ENCODE results near the gene SPDL1.

DNA sequence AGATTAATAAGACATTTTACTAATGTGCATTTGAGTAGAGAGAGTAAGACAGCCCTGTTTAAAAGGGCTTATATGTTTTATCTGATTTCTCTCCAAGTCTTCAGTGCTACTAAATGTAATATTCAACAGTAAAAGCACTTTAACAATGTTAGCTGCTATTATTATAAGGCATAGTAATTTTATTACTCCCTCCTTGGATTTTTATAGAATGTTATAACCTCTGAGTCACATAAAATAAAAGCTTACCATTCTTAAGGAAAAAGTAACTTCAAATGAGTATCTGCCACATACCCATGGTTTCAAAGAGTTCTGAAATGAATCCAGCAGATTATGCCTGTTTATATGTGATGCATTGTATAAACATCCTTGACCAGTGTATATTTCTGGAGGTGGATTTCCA lies 19.0 kb downstream of the SPDL1 start:
- TF ChIP-seq RFX5 (IDR thresholded peaks at IDR 0.05; ENCODE audit: low read depth, low read length) (no peak), POLR2A (IDR thresholded peaks at IDR 0.05; ENCODE audit: low read depth, low read length) (no peak), RAD21 (IDR thresholded peaks at IDR 0.05; ENCODE audit: low read length) (no peak), MAZ (IDR thresholded peaks at IDR 0.05; ENCODE audit: borderline replicate concordance, low read depth, low read length) (no peak), CEBPB (IDR thresholded peaks at IDR 0.05; ENCODE audit: low read depth, low read length) (no peak)
- TF ChIP-seq, protein P1, sequence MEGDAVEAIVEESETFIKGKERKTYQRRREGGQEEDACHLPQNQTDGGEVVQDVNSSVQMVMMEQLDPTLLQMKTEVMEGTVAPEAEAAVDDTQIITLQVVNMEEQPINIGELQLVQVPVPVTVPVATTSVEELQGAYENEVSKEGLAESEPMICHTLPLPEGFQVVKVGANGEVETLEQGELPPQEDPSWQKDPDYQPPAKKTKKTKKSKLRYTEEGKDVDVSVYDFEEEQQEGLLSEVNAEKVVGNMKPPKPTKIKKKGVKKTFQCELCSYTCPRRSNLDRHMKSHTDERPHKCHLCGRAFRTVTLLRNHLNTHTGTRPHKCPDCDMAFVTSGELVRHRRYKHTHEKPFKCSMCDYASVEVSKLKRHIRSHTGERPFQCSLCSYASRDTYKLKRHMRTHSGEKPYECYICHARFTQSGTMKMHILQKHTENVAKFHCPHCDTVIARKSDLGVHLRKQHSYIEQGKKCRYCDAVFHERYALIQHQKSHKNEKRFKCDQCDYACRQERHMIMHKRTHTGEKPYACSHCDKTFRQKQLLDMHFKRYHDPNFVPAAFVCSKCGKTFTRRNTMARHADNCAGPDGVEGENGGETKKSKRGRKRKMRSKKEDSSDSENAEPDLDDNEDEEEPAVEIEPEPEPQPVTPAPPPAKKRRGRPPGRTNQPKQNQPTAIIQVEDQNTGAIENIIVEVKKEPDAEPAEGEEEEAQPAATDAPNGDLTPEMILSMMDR (conservative IDR thresholded peaks at IDR 0.05; ENCODE audit: low read depth, low read length), result no peak
- TF ChIP-seq, protein P2, sequence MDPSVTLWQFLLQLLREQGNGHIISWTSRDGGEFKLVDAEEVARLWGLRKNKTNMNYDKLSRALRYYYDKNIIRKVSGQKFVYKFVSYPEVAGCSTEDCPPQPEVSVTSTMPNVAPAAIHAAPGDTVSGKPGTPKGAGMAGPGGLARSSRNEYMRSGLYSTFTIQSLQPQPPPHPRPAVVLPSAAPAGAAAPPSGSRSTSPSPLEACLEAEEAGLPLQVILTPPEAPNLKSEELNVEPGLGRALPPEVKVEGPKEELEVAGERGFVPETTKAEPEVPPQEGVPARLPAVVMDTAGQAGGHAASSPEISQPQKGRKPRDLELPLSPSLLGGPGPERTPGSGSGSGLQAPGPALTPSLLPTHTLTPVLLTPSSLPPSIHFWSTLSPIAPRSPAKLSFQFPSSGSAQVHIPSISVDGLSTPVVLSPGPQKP (IDR thresholded peaks at IDR 0.05; ENCODE audit: borderline replicate concordance, low read depth, low read length), result no peak
- TF ChIP-seq, protein P3, sequence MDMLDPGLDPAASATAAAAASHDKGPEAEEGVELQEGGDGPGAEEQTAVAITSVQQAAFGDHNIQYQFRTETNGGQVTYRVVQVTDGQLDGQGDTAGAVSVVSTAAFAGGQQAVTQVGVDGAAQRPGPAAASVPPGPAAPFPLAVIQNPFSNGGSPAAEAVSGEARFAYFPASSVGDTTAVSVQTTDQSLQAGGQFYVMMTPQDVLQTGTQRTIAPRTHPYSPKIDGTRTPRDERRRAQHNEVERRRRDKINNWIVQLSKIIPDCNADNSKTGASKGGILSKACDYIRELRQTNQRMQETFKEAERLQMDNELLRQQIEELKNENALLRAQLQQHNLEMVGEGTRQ (IDR thresholded peaks at IDR 0.05; ENCODE audit: low read depth, low read length), result no peak

Measured in IMR-90 (cell line).